ENCODE measurements around the gene CDH23.

CDH23 gene

DNA sequence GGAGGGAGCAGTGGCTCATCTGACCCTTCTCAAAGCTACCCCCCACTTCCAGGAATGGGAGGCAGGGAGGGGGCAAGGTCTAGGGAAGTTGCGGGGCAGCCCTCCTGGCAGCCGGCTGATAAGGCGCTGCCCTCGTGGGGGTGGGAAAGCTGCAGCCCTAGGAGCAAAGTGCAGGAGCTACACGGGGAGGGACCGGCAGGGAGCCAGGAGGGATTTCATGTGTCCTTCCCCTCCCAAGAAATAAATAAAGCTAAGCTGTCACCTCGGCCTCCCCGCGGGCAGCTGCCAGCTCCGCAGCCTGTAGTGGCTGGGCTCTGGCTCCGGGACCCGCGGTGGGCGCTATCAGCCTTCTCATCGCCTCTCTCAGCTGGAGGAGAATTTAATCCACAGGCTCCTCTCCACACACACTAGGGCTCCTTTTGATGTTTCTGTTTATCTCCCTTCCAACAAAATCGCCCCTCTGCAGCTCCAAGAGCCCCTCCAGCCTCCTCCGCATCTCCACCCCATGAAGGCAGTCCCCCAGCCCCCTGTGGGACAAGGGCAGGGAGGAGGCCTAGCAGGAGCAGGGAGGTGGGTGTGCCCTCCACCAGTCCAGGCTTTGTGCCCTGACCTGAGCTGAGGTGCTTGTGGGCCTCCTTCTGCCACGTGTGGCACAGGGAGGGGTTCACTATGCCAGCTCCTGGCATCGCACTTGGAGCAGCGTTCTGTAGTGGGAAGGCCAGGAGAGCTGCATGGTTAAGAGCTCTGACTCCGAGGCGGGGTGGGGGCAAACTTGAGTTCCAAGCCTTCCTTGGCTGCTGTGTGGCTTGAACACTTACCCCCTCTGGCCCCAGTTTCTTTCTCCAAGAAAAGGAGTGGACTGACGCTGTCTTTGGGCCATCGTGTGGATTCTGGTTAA lies 242.4 kb downstream of the CDH23 start:
- no peak overlapping the region for H3K27ac ChIP-seq (ENCODE audit: poor library complexity, severe bottlenecking)
- no peak overlapping the region for H3K4me3 ChIP-seq (ENCODE audit: severe bottlenecking)
- DNase-seq (ENCODE audit: low spot score): no peak

DNA sequence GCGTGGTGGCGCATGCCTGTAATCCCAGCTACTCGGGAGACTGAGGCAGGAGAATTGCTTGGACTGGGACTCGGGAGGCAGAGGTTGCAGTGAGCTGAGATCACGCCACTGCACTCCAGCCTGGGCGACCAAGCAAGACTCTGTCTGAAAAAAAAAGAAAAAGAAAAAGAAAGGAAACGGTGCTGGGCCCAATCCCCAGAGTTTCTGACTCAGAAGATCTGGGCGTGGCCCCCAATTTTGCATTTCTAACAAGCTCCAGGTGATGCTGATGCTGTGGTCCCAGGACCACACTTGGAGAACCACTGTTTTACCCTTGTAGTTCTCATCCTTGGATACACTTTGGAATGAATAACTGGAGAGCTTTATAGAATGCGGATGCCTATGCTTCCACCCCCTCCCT lies 243.9 kb downstream of the CDH23 start:
- Histone ChIP-seq H3K36me3 (ENCODE audit: low read depth) (no peaks in the 10 kb centered on the region), H3K27ac (ENCODE audit: poor library complexity, severe bottlenecking) (no peak overlapping the region), H3K9me3 (ENCODE audit: severe bottlenecking) (no peaks in the 10 kb centered on the region), H3K27me3 (ENCODE audit: insufficient read depth, poor library complexity, severe bottlenecking) (no peaks in the 10 kb centered on the region), H3K4me1 (ENCODE audit: insufficient read depth, poor library complexity, severe bottlenecking) (no peaks in the 10 kb centered on the region), H3K4me3 (ENCODE audit: severe bottlenecking) (no peak overlapping the region)
- DNase-seq (ENCODE audit: low spot score): no peak
- no peak for ATAC-seq (ENCODE audit: low read depth)
- TF ChIP-seq, protein P1, sequence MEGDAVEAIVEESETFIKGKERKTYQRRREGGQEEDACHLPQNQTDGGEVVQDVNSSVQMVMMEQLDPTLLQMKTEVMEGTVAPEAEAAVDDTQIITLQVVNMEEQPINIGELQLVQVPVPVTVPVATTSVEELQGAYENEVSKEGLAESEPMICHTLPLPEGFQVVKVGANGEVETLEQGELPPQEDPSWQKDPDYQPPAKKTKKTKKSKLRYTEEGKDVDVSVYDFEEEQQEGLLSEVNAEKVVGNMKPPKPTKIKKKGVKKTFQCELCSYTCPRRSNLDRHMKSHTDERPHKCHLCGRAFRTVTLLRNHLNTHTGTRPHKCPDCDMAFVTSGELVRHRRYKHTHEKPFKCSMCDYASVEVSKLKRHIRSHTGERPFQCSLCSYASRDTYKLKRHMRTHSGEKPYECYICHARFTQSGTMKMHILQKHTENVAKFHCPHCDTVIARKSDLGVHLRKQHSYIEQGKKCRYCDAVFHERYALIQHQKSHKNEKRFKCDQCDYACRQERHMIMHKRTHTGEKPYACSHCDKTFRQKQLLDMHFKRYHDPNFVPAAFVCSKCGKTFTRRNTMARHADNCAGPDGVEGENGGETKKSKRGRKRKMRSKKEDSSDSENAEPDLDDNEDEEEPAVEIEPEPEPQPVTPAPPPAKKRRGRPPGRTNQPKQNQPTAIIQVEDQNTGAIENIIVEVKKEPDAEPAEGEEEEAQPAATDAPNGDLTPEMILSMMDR (IDR thresholded peaks at IDR 0.05; ENCODE audit: poor library complexity, severe bottlenecking): no peak

More for the DNA sequence above, 242.4 kb downstream of the CDH23 start:
- no peak for ATAC-seq (ENCODE audit: low read depth)
- no peaks in the 10 kb centered on the region for H3K9me3 ChIP-seq (ENCODE audit: severe bottlenecking)
- no peaks in the 10 kb centered on the region for H3K4me1 ChIP-seq (ENCODE audit: insufficient read depth, poor library complexity, severe bottlenecking)
- TF ChIP-seq, protein P1 (IDR thresholded peaks at IDR 0.05; ENCODE audit: poor library complexity, severe bottlenecking): no peak
- H3K36me3 ChIP-seq (ENCODE audit: low read depth): no peaks in the 10 kb centered on the region
- no peaks in the 10 kb centered on the region for H3K27me3 ChIP-seq (ENCODE audit: insufficient read depth, poor library complexity, severe bottlenecking)

DNA sequence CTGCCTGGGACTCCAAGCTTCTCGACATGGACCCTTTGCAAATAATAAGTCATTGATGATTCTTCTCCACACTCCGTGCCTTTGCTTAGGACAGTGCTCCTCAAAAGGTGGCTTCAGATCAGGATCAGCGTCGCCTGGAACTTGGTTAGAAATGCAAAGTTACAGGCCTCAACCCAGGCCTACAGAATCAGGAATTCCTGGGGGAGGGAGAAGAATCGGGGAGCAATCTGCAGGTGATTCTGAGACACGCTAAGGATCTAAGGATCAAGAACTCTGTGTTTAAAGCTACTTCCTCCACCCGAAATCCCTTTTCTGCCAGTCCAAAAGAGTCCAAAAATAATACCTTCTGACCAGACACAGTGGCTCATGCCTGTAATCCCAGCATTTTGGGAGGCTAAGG lies 244.7 kb downstream of the CDH23 start:
- H3K9me3 ChIP-seq (ENCODE audit: severe bottlenecking): no peaks in the 10 kb centered on the region
- no peaks in the 10 kb centered on the region for H3K36me3 ChIP-seq (ENCODE audit: low read depth)
- H3K4me3 ChIP-seq (ENCODE audit: severe bottlenecking): no peak overlapping the region
- no peaks in the 10 kb centered on the region for H3K4me1 ChIP-seq (ENCODE audit: insufficient read depth, poor library complexity, severe bottlenecking)
- no peaks in the 10 kb centered on the region for H3K27me3 ChIP-seq (ENCODE audit: insufficient read depth, poor library complexity, severe bottlenecking)
- no peak for DNase-seq (ENCODE audit: low spot score)
- no peak for ATAC-seq (ENCODE audit: low read depth)
- TF ChIP-seq, protein P1 (IDR thresholded peaks at IDR 0.05; ENCODE audit: poor library complexity, severe bottlenecking): no peak
- H3K27ac ChIP-seq (ENCODE audit: poor library complexity, severe bottlenecking): no peak overlapping the region

DNA sequence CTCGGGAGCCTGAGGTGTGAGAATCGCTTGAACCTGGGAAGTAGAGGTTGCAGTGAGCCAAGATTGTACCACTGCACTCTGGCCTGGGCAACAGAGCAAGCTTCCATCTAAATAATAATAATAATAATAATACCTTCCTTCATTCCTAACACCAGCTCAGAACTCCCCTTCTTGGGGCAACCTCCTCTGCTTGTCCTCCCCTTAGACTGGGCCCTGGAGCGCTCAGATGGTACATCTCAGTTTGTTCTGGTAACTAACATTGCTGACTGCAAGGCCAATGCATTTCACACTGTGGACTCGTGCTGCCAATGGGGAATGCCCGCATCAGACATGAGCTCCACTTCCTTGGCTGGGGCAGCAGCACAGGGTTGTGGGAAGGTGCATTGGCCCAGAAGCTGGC lies 245.3 kb downstream of the CDH23 start:
- no peaks in the 10 kb centered on the region for H3K4me1 ChIP-seq (ENCODE audit: insufficient read depth, poor library complexity, severe bottlenecking)
- no peak overlapping the region for H3K27ac ChIP-seq (ENCODE audit: poor library complexity, severe bottlenecking)
- H3K9me3 ChIP-seq (ENCODE audit: severe bottlenecking): no peaks in the 10 kb centered on the region
- no peaks in the 10 kb centered on the region for H3K27me3 ChIP-seq (ENCODE audit: insufficient read depth, poor library complexity, severe bottlenecking)
- DNase-seq (ENCODE audit: low spot score): no peak
- no peak overlapping the region for H3K4me3 ChIP-seq (ENCODE audit: severe bottlenecking)
- TF ChIP-seq, protein P1 (IDR thresholded peaks at IDR 0.05; ENCODE audit: poor library complexity, severe bottlenecking): no peak
- ATAC-seq (ENCODE audit: low read depth): no peak
- no peaks in the 10 kb centered on the region for H3K36me3 ChIP-seq (ENCODE audit: low read depth)

DNA sequence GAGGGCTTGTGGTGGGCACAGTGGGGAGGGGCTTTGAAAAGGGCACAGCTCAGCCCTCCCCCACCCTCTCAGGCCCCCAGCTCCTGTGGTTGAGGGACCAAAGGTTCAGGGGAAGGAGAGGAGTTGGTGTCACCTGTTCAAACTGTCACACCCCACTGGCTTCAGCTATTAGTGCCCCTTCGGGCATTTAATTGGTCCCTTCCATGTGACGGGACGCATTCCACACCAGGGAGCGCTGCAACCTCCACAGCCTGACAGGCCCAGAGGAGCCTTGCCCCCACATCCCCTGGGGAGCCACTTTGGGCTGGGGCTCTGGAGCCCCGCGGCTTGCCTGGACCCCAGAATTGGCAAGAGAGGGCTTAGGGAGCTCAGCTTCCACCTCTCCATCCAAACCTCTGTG lies 247.2 kb downstream of the CDH23 start:
- H3K27me3 ChIP-seq (ENCODE audit: insufficient read depth, poor library complexity, severe bottlenecking): no peaks in the 10 kb centered on the region
- H3K9me3 ChIP-seq (ENCODE audit: severe bottlenecking): no peaks in the 10 kb centered on the region
- no peak for ATAC-seq (ENCODE audit: low read depth)
- no peak for DNase-seq (ENCODE audit: low spot score)
- no peaks in the 10 kb centered on the region for H3K36me3 ChIP-seq (ENCODE audit: low read depth)
- H3K4me3 ChIP-seq (ENCODE audit: severe bottlenecking): no peak overlapping the region
- no peaks in the 10 kb centered on the region for H3K4me1 ChIP-seq (ENCODE audit: insufficient read depth, poor library complexity, severe bottlenecking)
- TF ChIP-seq, protein P1 (IDR thresholded peaks at IDR 0.05; ENCODE audit: poor library complexity, severe bottlenecking): no peak
- H3K27ac ChIP-seq (ENCODE audit: poor library complexity, severe bottlenecking): no peak overlapping the region
